ENCODE results near the gene NOC2L. TPM values are rescaled to one million over a fixed set of nuclear protein-coding genes. Genes with fewer than 3 reads are reported as not detected.
"Not testable (repeated sequence)": the region's sequence is repeated elsewhere in the genome, so short reads cannot be mapped to it uniquely, and the experiment has no call there.

NOC2L gene
- total and polyA plus RNA-seq, 12 donors = 38.3 to 64.8 (median 43.5) TPM

DNA sequence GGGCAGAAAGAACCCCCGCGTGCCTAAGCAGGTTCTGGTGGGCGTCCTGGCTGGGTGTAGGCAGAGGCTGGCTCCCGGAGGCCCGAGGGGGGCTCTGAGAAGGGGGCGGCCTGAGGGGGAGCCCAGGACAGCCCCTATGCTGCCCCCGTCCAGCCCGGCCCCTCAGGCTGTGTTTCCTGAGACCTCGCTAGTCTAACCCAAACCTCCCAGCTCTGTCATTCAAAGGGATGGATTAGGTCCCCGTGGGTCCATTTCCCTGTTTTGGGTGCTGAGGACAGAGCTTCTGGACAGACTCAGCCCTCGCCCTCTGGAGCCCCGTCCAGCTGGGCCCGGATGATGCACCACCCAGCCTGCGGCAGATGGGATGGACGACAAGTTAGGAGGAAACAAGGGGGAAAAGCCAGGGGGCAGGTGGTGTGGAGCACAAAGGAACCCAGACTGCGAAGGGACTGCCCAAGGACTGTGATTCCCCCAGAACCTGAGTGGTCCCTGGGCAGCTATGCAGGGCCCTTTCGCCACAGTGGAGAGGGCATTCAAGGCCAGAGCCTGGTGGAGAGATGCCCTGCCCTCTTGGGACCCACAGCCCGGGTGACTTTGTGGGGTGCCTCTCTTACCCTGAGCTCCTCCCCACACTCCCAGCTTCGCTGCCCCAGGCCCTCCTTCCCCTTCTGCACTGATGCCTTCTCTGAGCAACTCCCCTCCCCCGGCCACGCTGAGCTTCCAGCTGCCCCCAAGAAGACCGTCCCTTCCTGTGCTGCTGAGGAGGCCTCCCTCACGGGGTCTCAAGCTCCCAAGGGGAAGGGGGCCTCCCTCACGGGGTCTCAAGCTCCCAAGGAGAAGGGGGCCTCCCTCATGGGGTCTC lies 38.0 kb upstream of the NOC2L start:
- intact Hi-C loops (cut with DNase I) = no loop called here
- 71% methylated on average over 23 to 24 of the region's 24 CpGs for WGBS, 2 donors
- ATAC-seq = no peak
- Histone ChIP-seq H3K36me3 (peaks cover 0 to 9% (median 0%) of the 10 kb centered on the region in 9 donors), H3K4me3 (peak overlapping the region in 5 of 10 donors; percentile 73 to 88 (median 80)), H3K9me3 (peaks cover 0 to 6% (median under 1%) of the 10 kb centered on the region in 11 donors), H3K27me3 (peaks cover 0 to 77% (median 0%) of the 10 kb centered on the region in 7 donors), H3K4me1 (peaks cover 0 to 34% (median 21%) of the 10 kb centered on the region in 9 donors), H3K27ac (peak overlapping the region in 2 of 10 donors; percentile 100)
- TF ChIP-seq, protein P1, sequence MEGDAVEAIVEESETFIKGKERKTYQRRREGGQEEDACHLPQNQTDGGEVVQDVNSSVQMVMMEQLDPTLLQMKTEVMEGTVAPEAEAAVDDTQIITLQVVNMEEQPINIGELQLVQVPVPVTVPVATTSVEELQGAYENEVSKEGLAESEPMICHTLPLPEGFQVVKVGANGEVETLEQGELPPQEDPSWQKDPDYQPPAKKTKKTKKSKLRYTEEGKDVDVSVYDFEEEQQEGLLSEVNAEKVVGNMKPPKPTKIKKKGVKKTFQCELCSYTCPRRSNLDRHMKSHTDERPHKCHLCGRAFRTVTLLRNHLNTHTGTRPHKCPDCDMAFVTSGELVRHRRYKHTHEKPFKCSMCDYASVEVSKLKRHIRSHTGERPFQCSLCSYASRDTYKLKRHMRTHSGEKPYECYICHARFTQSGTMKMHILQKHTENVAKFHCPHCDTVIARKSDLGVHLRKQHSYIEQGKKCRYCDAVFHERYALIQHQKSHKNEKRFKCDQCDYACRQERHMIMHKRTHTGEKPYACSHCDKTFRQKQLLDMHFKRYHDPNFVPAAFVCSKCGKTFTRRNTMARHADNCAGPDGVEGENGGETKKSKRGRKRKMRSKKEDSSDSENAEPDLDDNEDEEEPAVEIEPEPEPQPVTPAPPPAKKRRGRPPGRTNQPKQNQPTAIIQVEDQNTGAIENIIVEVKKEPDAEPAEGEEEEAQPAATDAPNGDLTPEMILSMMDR (IDR thresholded peaks at IDR 0.05) = no peak
- no peak for DNase-seq

DNA sequence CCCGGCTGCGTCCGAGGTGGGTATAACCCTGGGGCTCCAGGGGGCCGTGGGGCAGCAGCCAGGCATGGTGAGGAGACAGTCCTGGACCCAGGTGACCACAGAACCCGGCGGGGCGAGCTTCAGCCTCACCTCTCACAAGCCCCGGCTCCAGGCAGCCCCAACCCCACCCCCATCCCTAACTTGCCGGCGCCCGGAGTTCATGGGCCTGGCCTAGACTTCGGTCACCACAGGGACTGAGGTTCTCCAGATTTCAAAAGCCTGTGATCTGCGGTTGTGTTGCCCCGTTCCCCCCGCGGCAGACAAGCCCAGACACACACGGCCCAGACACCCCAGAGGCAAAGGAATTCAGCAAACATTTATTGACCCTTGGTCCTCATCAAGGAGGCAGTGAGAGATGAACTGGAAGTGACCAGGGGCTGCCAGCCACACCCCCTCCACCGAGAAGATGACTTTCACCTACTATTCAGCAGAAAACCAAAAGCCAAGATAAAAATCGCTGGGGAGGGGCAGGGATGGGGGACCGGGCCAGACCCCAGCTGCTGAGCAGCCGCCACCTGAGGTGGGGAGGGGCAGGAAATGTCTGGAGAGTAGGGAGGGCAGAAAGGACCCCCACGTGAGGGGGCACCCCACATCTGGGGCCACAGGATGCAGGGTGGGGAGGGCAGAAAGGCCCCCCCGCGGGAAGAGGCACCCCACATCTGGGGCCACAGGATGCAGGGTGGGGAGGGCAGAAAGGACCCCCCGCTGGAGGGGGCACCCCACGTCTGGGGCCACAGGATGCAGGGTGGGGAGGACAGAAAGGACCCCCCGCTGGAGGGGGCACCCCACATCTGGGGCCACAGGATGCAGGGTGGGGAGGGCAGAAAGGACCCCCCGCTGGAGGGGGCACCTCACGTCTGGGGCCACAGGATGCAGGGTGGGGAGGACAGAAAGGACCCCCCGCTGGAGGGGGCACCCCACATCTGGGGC lies 36.9 kb upstream of the NOC2L start:
- DNase-seq (peak in 1 of 2 donors; percentile 11), ATAC-seq (no peak)
- H3K27me3 ChIP-seq = peaks cover 0 to 71% (median 0%) of the 10 kb centered on the region in 7 donors
- peaks cover 0 to 14% (median 4%) of the 10 kb centered on the region in 11 donors for H3K9me3 ChIP-seq
- peaks cover 0 to 9% (median 0%) of the 10 kb centered on the region in 9 donors for H3K36me3 ChIP-seq
- WGBS, 2 donors = 48% methylated on average over 27 to 30 of the region's 30 CpGs
- intact Hi-C loops (cut with DNase I) = no loop called here
- H3K27ac ChIP-seq = no peak overlapping the region
- H3K4me1 ChIP-seq = peaks cover 0 to 26% (median 13%) of the 10 kb centered on the region in 9 donors
- TF ChIP-seq, protein P1 (IDR thresholded peaks at IDR 0.05) = no peak
- H3K4me3 ChIP-seq = no peak overlapping the region

DNA sequence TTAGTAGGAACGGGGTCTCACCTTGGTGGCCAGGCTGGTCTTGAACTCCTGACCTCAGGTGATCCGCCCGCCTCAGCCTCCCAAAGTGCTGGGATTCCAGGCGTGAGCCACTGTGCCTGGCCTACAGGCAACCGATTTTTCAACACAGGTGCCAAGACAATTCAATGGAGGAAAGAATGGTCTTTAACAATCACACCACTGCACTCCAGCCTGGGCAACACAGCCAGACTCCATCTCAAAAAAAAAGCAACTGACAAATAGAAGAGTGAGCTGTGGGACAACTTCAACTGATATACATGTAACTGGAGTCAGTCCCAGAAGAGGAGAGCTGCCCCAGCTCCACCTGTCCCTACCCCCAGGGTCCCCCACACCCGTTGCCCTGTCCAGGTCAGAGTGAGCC lies 35.5 kb upstream of the NOC2L start:
- ATAC-seq, H3K36me3 ChIP-seq, H3K27ac ChIP-seq, H3K4me3 ChIP-seq, DNase-seq: not testable (repeated sequence)
- peaks cover 0 to 14% (median 4%) of the 10 kb centered on the region in 11 donors for H3K9me3 ChIP-seq
- peaks cover 0 to 24% (median 13%) of the 10 kb centered on the region in 9 donors for H3K4me1 ChIP-seq
- peaks cover 0 to 57% (median 0%) of the 10 kb centered on the region in 7 donors for H3K27me3 ChIP-seq
- intact Hi-C loops (cut with DNase I) = loop anchor here in 1 of 10 donors (5.0 kb wide), 1 partner anchor 33 kb away; no protein-coding TSS in a partner anchor
- WGBS, 2 donors = 84 to 87% methylated on average over 6 of the region's 6 CpGs

DNA sequence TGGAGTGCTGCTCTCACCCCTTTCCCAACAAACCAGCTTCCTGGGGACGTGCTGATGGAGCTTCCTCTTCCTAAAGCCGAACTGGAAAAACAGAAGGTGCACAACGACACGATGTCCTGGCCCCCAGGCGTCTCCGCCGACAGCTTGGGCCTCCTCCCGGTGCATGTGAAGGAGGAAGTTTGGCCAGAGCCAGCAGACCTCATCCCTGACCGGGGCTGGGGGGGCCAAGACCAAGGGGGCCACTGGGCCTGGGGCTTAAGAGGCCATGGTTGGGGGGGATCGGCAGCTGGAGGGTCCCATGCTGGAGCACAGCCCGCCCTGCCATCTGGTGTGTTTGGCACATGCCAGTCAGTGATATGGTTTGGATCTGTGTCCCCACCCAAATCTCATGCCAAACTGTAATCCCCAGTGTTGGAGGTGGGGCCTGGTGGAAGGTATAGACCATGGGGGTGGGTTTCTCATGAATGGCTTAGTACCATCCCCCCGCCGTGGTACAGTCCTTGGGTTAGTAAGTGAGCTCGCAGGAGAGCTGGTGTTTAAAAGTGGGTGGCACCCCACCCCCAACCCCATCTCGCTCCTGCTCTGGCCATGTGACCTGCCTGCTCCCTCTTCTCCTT lies 34.4 kb upstream of the NOC2L start:
- ATAC-seq (no peak), DNase-seq (no peak)
- peaks cover 0 to 9% (median 0%) of the 10 kb centered on the region in 9 donors for H3K36me3 ChIP-seq
- no peak overlapping the region for H3K4me3 ChIP-seq
- intact Hi-C loops (cut with DNase I) = loop anchor here in 1 of 10 donors (5.0 kb wide), 1 partner anchor 34 kb away; no protein-coding TSS in a partner anchor
- no peak overlapping the region for H3K27ac ChIP-seq
- H3K4me1 ChIP-seq = peaks cover 0 to 19% (median 12%) of the 10 kb centered on the region in 9 donors
- TF ChIP-seq, protein P1 (IDR thresholded peaks at IDR 0.05) = no peak
- 67 to 73% methylated on average over 15 of the region's 15 CpGs for WGBS, 2 donors
- peaks cover 0 to 46% (median 0%) of the 10 kb centered on the region in 7 donors for H3K27me3 ChIP-seq
- H3K9me3 ChIP-seq = peaks cover 0 to 14% (median 4%) of the 10 kb centered on the region in 11 donors
